HG03175 (cell line): ENCODE data around the gene ABCD4.

ENCODE experiments used
- ATAC-seq: cut with Tn5 transposase; IDR thresholded peaks from one replicate; pipeline ENCODE4 v1.9.1; 2021; ENCODE audit warnings: mild to moderate bottlenecking, moderate library complexity; ENCODE audit not compliant: unreplicated experiment

The ABCD4 gene

GRCh38 chr14:74260525-74261233 is 42.1 kb downstream of the ABCD4 start:
- ATAC-seq, result no peak

GRCh38 chr14:74259513-74259912 is 43.2 kb downstream of the ABCD4 start:
- ATAC-seq, result no peak

- ATAC-seq, result no peak
Measured at GRCh38 chr14:74258764-74259035, 44.0 kb downstream of the ABCD4 start.

- ATAC-seq, result no peak
Measured at GRCh38 chr14:74257941-74258763, 44.6 kb downstream of the ABCD4 start.

GRCh38 chr14:74257078-74257940 is 45.4 kb downstream of the ABCD4 start:
- peak; percentile 71 for ATAC-seq

GRCh38 chr14:74255281-74255680 is 47.5 kb downstream of the ABCD4 start:
- no peak for ATAC-seq

GRCh38 chr14:74249433-74250375 is 53.0 kb downstream of the ABCD4 start:
- ATAC-seq, result no peak

GRCh38 chr14:74248017-74248416 is 54.7 kb downstream of the ABCD4 start:
- ATAC-seq, result no peak

- no peak for ATAC-seq
Measured at GRCh38 chr14:74246542-74246941, 56.2 kb downstream of the ABCD4 start.

- ATAC-seq, result no peak
Measured at GRCh38 chr14:74245292-74245691, 57.4 kb downstream of the ABCD4 start.

GRCh38 chr14:74244115-74244514 is 58.6 kb downstream of the ABCD4 start:
- ATAC-seq, result no peak

- ATAC-seq, result no peak
Measured at GRCh38 chr14:74243051-74243450, 59.7 kb downstream of the ABCD4 start.

- ATAC-seq, result no peak
Measured at GRCh38 chr14:74242780-74243042, 60.0 kb downstream of the ABCD4 start.

GRCh38 chr14:74242021-74242779 is 60.5 kb downstream of the ABCD4 start:
- no peak for ATAC-seq

GRCh38 chr14:74241652-74242017 is 61.1 kb downstream of the ABCD4 start:
- no peak for ATAC-seq

- no peak for ATAC-seq
Measured at GRCh38 chr14:74240794-74241651, 61.7 kb downstream of the ABCD4 start.

GRCh38 chr14:74239848-74240793 is 62.6 kb downstream of the ABCD4 start:
- ATAC-seq, result no peak
